BJ (cell line): ENCODE measurements around the gene PPFIA2. TPM values are rescaled to one million over a fixed set of nuclear protein-coding genes. Genes with fewer than 3 reads are reported as not detected.

Source experiments
- CTCF ChIA-PET: fragments of 350-600 bp; formaldehyde crosslinking; extraction: SDS; loops from one replicate; lab custom pipeline; 2021; ENCODE audit warnings: antibody characterized with exemption, inconsistent platforms; lab: Yijun Ruan, JAX
- POLR2A ChIA-PET: fragments of 300-600 bp; sonication (Branson Sonifier 250); formaldehyde crosslinking; extraction: SDS; loops from one replicate; lab custom pipeline; 2021; ENCODE audit warnings: antibody characterized with exemption; lab: Charles Lee
- DNase-seq: peaks from one replicate; pipeline ENCODE4 v3.0.0-alpha.2; 2011; ENCODE audit warnings: low read depth
- H3K27me3 ChIP-seq: 2 replicates; pipeline ENCODE4 v1.6.0; 2011; ENCODE audit warnings: low read length; ENCODE audit not compliant: control insufficient read depth, insufficient read depth
- H3K36me3 ChIP-seq: 2 replicates; pipeline ENCODE4 v1.5.1; 2011; ENCODE audit warnings: low read length; ENCODE audit not compliant: control insufficient read depth, insufficient read depth
- H3K4me3 ChIP-seq: 2 replicates; pipeline ENCODE4 v1.5.1; 2011; ENCODE audit warnings: low read depth, mild to moderate bottlenecking, control low read depth, low read length
- CTCF ChIP-seq: IDR thresholded peaks from 2 replicates; pipeline ENCODE4 v1.5.1; 2011; ENCODE audit warnings: low read depth, mild to moderate bottlenecking, control low read depth, inconsistent platforms, low read length, moderate library complexity; ENCODE audit not compliant: insufficient read depth
- polyA plus RNA-seq: library from polyadenylated mRNA; depleted of rRNA; stranded (reverse); fragments of >200 nt; gene quantifications from 2 replicates; pipeline ENCODE4 v1.2.3, GENCODE V29; 2011

Gene PPFIA2
- polyA plus RNA-seq, 1 experiment: not detected

- ChIA-PET CTCF (no interaction called here), POLR2A (no interaction called here)
- DNase-seq: no peak
- no peak for TF ChIP-seq CTCF
- Histone ChIP-seq H3K36me3 (no peaks in the 10 kb centered on the region), H3K27me3 (no peaks in the 10 kb centered on the region), H3K4me3 (no peak overlapping the region)
These were observed 404.7 kb downstream of the PPFIA2 start for GRCh38 chr12:81354327-81354932.

- no peak overlapping the region for H3K4me3 ChIP-seq
- no peaks in the 10 kb centered on the region for H3K27me3 ChIP-seq
- H3K36me3 ChIP-seq: no peaks in the 10 kb centered on the region
- CTCF ChIA-PET: no interaction called here
- DNase-seq: no peak
- POLR2A ChIA-PET: no interaction called here
- TF ChIP-seq CTCF: no peak
These were observed 408.8 kb downstream of the PPFIA2 start for GRCh38 chr12:81350309-81350708.

- Histone ChIP-seq H3K27me3 (no peaks in the 10 kb centered on the region), H3K4me3 (no peak overlapping the region), H3K36me3 (no peaks in the 10 kb centered on the region)
- no peak for DNase-seq
- no peak for TF ChIP-seq CTCF
- POLR2A ChIA-PET: no interaction called here
- CTCF ChIA-PET: no interaction called here
These were observed 411.7 kb downstream of the PPFIA2 start for GRCh38 chr12:81347404-81347803.

GRCh38 chr12:81340910-81341309 lies 418.2 kb downstream of the PPFIA2 start:
- no peak for TF ChIP-seq CTCF
- ChIA-PET CTCF (no interaction called here), POLR2A (no interaction called here)
- no peaks in the 10 kb centered on the region for H3K36me3 ChIP-seq
- no peak overlapping the region for H3K4me3 ChIP-seq
- H3K27me3 ChIP-seq: no peaks in the 10 kb centered on the region
- no peak for DNase-seq

- Histone ChIP-seq H3K36me3 (no peaks in the 10 kb centered on the region), H3K4me3 (no peak overlapping the region), H3K27me3 (no peaks in the 10 kb centered on the region)
- CTCF ChIA-PET: no interaction called here
- no peak for TF ChIP-seq CTCF
- POLR2A ChIA-PET: no interaction called here
- no peak for DNase-seq
These were observed 420.1 kb downstream of the PPFIA2 start for GRCh38 chr12:81339071-81339470.
